Right ventricle myocardium inferior (tissue), 1 donor: ENCODE measurements around the gene CCDC102A. TPM values are rescaled to one million over a fixed set of nuclear protein-coding genes. Genes with fewer than 3 reads are reported as not detected.
A peak's percentile ranks its signal among the peaks of the same experiment; 100 is the strongest.

Experiments used
- ATAC-seq: fragments of 200-7000 bp; cut with Tn5 transposase; one replicate; pipeline ENCODE4 v1.9.1; 2020; ENCODE audit warnings: mild to moderate bottlenecking, moderate library complexity
- DNase-seq: peaks from one replicate; pipeline ENCODE4 v3.0.0; 2021; ENCODE audit errors: missing footprints
- intact Hi-C: fragments of 100-400 bp; cut with DNase I; formaldehyde crosslinking; loops from one replicate; pipeline ENCODE4 v1.11.0; 2022
- long read RNA-seq: library from polyadenylated mRNA; unstranded; transcript quantifications from one replicate; pipeline ENCODE4 v2.0.0, GENCODE V29; 2021
- total RNA-seq: library from RNA; stranded (reverse); fragmentation: NEBNext Ultra II Directional; extraction: Animal tissue kit (Norgen Biotek cat#: 25700); gene quantifications from one replicate; pipeline ENCODE4 v1.2.1, GENCODE V29; 2021
- donor health status: DM: no; HTN: yes; CAD: no; lungs with severe emphysema.

CCDC102A gene
- 10.9 TPM for total RNA-seq
- long read RNA-seq, transcript CCDC102A-201 (9 exons, 2,463 nt) = major isoform, 48 of 59 reads
- long read RNA-seq, partial matches to known transcripts = 11 of 59 reads
- long read RNA-seq, other reads (novel, unspliced or antisense) = 0 of 59 reads

DNA sequence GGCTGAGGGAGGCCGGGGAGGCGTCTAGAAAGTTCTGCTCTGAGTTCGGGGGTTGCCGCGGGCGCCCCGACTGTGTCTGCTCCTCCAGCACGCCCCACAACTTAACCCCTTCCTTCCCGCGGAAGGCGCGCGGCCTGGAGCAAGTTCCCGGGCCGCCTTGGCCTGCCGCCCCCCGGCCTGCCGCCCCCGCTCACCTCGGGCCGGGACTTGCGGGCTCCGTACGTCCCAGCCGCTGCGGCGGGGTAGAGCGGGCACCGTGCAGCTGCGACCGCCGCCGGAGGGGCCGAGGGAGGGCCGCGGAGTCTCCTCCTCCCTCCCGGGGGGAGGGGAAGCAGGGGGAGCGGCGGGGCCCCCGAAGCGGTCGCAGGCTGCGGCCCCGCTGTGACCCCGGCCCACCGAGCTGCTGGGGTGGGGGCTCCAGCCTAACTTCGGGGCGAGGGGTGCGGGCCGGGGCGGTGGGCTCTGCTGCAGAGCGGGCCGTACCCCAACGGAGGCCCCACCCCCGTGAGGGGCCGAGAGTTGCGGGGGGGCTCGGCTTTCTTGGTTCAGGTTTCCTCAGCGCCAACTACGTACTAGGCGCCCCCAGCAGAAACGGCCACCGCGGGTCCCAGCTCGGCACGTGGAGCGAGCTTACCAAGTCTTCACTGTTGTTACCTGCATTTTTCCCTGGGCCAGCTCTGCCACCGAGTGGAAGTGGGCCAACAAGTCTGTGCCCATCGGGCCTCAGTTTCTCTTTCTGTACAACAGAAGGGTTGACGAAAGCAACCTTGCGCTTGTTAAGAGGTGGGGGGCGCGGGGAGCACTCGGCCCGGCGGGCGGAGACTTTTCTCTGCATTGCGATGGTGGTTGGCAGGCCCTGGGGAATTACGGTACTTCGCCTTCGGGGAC is at the start of gene CCDC102A:
Gene CCDC102A, minus strand, starts transcription at position 266 of the 888 bp plus-strand sequence. CDS start 7,394 bp downstream, outside the sequence.
- DNase-seq (no peak), ATAC-seq (peak; percentile 69)
- intact Hi-C loops = loop anchor here (5.0 kb wide), 1 partner anchor 234 kb away; no protein-coding TSS in a partner anchor

DNA sequence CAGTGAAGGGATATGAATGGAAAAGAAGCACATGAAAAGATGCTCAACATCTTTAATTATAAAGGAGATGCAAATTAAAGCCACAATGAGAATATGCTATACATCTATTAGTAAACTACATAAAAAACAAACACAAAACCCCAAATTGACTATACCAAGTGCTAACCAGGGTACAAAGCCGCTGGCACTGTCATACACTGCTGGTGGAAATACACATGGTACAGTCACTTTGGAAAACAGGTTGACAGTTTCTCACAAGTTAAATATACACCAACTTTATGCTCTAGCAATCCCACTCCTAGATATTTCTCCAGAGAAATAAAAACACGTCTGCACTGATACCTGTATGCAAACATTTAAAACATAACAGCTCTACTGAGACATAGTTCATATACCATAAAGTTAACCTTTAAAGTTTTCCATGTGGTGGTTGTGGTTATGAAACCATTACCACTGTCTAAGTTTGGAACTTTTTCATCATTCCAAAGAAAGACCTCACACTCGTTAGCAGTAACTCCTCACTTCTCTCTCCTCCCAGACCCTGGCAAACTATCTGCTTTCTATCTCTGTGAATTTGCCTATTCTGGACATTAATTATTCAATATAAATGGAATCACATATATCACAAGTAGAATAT is 48.8 kb upstream of the CCDC102A start:
- DNase-seq (no peak), ATAC-seq (no peak)
- intact Hi-C loops = no loop called here

DNA sequence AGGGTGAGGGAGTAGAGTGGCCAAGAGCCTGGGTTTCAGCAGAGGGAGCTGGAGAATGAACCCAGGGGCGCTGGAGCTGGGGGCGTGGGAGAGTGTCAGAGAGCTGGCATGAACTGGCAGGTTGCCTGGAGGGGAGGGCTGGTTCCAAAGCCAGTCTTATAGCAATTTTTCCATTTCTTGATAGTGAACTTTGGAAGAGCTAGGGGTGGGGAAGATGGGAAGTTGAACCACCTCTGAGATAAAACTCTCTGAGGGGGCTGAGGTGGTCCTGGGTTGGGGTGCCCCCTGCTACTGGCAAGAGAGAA is 42.9 kb upstream of the CCDC102A start:
- no peak for ATAC-seq
- intact Hi-C loops = loop anchor here (5.0 to 10.0 kb wide), 2 partner anchors 143 to 285 kb away; no protein-coding TSS in a partner anchor
- DNase-seq = no peak

DNA sequence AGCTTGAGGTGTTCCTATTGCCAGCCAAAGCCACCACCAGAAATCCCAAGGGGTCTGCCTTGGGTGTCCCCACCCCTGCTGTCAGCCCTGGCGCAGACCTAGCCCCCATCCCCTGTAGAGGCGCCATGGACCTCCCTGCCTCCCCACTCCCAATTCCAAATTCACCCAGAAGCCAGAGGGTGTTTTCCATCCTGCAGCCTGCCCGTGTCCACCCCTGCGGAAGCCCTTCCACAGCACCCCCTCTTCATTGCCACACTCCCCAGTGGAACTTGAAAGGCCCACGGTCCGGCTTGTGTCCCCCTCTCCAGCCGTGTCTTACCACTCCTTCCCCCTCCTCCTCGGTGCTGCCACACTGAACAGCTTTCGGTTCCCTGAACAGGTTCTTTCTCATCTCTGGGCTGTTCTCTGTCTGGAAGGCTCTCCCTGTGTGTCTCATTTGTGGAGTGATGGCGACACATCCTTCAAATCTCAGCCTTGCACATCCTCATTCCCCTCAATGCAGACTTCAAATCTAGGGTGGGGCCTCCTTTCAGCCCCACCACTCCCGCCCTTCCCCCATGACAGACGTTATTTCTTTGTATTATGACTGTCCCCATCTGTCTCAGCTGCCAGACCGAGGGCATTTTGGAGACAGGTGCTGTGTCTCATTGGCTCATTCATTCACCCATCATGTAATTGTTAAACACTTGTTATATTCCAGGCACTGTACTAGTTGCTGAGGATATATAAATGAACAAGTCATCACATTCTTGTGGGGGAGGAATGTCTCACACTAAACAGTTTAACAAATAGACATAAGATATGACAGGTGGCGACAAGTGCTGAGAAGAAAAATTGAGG is 42.4 kb upstream of the CCDC102A start:
- intact Hi-C loops = loop anchor here (5.0 to 10.0 kb wide), 2 partner anchors 144 to 286 kb away; no protein-coding TSS in a partner anchor

DNA sequence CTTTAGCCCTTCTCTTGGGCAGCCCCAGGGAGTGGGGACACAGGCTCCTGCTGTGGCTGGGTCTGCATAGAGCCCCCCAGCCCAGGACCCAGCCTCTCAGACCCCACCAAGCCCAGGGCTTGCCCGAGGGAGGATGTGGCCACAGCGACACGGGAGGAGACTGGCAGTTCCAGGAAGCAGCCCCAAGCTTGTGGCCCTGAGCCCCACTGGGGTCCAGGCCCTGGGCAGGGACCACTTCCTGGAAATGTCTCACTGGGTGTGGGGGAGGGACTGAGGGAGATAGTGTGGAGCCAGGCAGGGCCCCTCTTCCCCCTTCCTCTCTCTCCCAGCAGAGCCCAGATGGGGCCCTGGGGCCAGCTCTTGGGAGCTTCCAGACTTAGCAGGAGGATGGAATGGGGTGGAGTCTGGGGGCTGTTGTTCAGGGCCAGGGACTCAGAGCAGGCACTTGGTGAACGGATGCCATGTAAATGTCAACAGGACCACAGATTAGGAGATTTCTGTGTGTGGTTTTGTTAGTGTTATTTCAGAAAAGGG is 41.4 kb upstream of the CCDC102A start:
- intact Hi-C loops = loop anchor here (5.0 to 10.0 kb wide), 2 partner anchors 145 to 287 kb away; no protein-coding TSS in a partner anchor
- ATAC-seq (no peak), DNase-seq (no peak)

More for the DNA sequence above, 42.4 kb upstream of the CCDC102A start:
- no peak for ATAC-seq
- no peak for DNase-seq

DNA sequence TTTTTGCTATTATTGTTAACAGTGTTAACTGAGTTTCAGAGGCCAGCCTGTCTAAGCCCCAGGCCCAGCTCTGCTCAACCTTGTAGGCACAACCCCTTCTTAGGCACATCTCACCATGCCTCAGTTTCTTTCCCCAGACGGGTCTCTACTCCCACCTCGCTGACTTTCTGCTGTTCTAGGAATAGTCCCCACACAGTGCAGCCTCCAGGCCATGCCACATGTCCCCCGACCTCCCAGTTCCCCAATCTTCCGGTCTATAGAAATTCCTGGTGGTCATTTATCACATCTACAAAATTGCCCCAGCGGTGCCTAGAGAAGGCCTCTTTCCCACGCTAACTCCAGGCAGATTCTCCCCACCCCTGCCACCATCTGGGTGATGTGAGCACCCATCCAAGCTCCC is 40.8 kb upstream of the CCDC102A start:
- no peak for ATAC-seq
- intact Hi-C loops = loop anchor here (5.0 to 10.0 kb wide), 2 partner anchors 145 to 288 kb away; no protein-coding TSS in a partner anchor
- no peak for DNase-seq

DNA sequence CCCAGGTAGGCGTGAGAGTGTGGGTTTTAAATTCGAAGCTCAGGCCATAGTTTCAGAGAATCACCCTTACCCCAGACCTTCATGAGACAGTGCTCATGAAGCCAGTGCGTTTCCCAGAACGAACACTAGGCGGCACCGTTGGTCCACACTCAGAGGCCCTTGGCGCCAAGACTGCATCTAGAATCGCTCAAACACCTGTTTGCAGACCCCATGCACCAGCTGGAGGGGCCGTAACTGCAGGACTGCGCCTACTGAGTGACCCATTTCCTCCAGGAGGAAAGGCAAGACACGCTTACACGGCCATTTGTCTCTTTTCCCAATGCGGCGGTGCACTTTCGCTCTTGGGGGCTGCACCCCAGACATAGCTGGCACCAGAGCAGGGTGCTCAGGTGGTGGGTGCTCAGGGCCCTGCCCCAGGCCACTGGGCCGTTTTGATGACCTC is 40.1 kb upstream of the CCDC102A start:
- ATAC-seq = peak; percentile 64
- peak; percentile 82 for DNase-seq
- intact Hi-C loops = loop anchor here (5.0 to 10.0 kb wide), 2 partner anchors 146 to 288 kb away; no protein-coding TSS in a partner anchor

DNA sequence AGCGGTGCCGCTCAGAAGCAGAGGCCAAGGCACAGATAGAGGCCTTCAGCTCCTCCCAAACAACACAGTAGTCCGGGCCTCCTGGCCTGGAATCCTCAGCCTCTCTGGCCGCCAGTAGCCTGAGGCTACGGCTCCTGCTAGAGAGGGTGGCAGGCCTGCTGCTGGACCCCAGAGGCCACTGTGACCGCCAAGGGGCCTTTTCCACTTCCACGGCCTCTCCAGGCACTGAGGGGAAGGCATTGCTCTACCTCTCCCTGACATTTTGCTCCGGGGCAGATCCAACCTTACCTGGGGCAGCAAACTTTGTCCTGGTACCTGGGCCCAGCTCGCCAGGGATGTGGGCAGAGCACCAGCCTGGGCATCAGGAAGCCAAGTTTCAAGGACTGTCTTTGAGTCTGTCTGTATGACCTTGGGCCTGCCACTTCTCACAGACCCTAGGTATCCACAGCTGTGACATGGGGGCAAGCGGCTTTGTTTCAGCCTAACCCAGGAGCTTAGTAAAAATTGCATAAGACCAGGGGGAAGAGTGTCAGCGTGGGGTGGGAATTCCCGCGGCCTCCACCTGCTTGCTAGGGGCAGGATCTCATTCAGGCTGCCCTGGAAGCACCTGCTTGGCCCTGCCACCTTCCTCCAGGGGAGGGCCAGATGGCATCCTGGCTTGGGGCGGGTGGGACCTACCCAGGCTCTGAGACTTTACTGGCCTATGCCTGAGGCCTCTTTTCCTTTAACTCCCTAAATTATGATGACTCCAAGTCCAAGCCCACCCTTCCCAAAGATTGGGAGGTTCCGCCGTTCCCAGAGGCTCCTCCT is 39.3 kb upstream of the CCDC102A start:
- ATAC-seq = no peak
- intact Hi-C loops = loop anchor here (5.0 to 10.0 kb wide), 2 partner anchors 147 to 289 kb away; no protein-coding TSS in a partner anchor
- no peak for DNase-seq

DNA sequence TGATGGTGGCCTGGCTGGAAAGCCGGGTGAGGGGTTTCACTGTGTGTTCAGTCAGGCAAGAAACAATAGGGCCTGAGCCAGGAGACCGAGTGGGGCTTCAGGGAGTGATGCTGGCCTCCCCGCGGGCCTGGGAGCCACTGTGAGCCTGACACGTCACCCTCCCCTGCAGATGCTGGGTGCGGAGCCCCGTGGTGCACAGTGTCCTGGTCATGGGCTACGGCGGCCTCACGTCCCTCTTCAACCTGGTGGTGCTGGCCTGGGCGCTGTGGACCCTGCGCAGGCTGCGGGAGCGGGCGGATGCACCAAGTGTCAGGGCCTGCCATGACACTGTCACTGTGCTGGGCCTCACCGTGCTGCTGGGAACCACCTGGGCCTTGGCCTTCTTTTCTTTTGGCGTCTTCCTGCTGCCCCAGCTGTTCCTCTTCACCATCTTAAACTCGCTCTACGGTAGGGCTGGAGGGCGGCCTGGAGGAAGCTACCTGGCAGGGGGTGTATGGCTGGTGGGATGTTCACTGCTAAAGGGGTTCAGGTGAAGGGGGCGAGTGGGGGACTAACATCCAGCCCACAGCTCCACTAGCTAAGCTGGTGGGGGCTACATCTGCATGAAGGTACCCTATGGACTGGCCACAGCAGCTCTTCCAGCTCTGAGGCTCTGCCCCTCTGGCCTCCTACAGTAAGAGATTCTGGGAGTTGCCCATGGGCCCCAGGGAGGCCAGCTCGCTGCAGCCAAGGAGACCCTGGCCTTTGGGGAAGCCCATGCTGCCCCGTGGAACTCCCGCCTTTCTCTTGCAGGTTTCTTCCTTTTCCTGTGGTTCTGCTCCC is 38.5 kb upstream of the CCDC102A start:
- intact Hi-C loops = loop anchor here (5.0 to 10.0 kb wide), 2 partner anchors 147 to 290 kb away; no protein-coding TSS in a partner anchor
- DNase-seq (no peak), ATAC-seq (no peak)

DNA sequence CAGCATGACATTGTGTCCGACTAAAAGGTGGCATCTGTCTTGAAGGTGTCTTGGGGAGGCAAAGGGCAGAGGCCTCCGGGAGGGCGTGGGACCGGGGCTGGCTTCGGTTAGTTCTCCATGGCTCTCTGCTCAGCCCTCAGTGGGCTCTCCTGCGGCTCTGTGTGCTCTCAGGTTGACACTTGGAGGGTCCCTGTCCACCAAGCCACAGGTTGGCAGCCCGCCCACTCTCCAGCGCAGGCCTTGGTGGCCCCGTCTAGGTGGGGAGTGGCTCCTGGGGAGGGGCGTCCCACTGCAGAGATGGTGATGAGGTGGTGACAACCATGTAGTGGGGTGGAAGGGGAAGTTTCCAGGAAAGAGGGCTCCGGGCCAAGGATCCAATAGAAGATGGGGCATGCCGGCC is 37.7 kb upstream of the CCDC102A start:
- no peak for DNase-seq

DNA sequence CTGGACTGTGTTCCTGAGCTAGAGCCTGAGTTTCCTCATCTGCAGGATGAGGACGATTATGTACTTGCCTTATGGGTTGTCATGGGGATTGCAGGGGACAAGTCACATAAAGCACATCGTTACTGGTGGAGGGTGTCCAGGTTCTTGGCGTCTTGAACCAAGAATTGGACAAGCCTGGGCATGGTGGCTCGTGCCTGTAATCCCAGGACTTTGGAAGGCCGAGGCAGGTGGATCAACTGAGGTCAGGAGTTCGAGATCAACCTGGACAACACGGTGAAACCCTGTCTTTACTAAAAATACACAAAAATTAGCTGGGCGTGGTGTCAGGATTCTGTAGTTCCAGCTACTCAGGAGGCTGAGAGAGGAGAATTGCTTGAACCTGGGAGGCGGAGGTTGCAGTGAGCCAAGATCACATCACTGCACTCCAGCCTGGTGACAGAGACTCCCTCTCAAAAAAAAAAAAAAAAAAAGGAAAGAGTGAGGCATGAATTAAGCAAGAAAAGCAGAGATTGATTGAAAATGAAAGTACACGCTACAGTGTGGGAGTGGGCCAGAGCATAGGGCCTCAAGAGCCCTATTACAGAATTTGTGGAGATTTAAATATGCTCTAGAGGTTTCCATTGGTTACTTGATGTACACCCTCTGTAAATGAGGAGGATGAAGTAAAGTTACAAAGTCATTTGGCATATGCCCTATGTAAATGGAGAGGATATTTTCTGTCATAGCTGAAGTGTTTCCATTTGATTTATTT is 36.8 kb upstream of the CCDC102A start:
- intact Hi-C loops = loop anchor here (10.0 kb wide), 1 partner anchor 292 kb away; no protein-coding TSS in a partner anchor
- no peak for ATAC-seq
- DNase-seq = no peak

More for the DNA sequence above, 37.7 kb upstream of the CCDC102A start:
- no peak for ATAC-seq
- intact Hi-C loops = loop anchor here (10.0 kb wide), 1 partner anchor 291 kb away; no protein-coding TSS in a partner anchor

DNA sequence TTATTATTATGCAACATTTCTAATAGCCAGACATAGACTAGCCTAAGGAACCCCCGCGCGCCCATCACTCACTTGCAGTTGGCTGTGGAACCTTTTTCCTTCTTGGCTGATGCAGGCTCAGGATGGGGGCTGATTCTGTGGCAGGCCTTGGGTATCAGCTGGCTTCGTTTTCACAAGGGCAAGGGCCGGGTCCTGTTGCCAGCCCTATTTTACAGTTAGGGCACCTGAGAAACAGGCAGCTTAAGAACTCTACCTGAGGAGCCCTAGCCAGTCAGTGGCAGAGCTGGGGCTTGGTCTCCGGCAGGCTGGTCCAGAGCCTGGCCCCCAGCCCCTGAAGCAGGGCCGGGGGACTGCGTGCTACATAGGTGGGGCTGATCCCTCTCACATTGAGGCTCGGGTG is 34.7 kb upstream of the CCDC102A start:
- intact Hi-C loops = loop anchor here (10.0 kb wide), 1 partner anchor 294 kb away; no protein-coding TSS in a partner anchor
- DNase-seq = no peak
- ATAC-seq = no peak

DNA sequence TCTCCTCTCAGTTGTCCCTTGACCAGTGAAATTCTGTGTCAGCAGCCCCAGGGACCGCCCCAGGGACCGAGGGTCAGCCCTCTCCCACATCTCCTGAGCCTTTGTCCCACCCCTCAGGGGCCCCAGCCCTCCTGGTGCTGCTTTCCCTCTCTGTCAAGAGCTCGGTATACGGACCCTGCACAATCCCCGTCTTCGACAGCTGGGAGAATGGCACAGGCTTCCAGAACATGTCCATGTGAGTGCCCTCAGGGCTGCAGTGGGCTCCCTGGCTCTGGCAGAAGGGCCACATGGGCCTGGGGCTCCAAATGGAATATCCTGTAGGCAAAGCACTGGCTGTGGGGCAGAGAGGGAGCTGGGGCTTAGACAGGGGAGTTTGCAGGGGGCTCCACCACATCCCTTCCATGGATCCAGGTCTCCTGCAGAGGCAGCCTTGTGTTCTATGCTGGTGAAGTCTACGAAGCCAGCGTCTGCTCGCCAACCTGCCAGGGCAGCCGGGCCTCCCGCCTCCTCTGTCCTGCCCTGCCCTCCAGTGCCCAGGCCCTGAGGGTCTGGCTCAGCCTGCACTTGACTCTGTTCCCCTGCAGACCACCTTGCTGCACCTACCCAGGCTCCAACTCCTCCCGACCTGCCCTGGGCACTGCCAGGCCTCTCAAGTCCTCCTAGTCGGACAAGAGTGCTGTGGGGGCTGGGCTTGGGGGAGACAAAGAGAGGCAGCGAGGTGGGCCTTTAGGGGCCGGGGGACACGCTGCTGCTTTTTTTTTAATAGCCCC is 34.1 kb upstream of the CCDC102A start:
- intact Hi-C loops = loop anchor here (10.0 kb wide), 1 partner anchor 294 kb away; no protein-coding TSS in a partner anchor
- DNase-seq (no peak), ATAC-seq (no peak)

DNA sequence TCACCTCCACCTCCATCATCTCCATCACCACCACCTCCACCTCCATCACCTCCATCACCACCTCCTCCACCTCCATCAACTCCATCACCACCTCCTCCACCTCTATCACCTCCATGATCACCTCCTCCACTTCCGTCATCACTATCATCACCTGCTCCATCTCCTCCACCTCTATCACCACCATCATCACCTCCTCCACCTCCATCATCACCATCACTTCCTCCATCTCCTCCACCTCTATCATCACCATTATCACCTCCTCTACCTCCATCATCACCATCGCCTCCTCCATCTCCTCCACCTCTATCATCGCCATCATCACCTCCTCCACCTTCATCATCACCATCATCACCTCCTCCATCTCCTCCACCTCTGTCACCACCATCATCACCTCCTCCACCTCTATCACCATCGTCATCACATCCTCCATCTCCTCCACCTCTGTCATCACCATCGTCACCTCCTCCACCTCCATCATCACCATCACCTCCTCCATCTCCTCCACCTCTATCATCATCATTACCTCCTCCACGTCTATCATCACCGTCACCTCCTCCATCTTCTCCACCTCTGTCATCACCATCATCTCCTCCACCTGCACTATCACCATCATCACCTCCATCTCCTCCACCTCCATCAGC is 33.1 kb upstream of the CCDC102A start:
- DNase-seq = no peak
- intact Hi-C loops = no loop called here
- ATAC-seq = no peak
